Keratinocyte (primary cell): ENCODE results near the gene ZNF570. TPM values are rescaled to one million over a fixed set of nuclear protein-coding genes. Genes with fewer than 3 reads are reported as not detected.
A peak's percentile ranks its signal among the peaks of the same experiment; 100 is the strongest.

Experiments
- DNase-seq: peaks from one replicate; pipeline ENCODE4 v3.0.0-alpha.2; 2011; ENCODE audit warnings: low read depth, missing footprints, low spot score
- FAIRE-seq: peaks from 2 replicates; lab custom pipeline; 2011; peaks lifted over from hg19 to GRCh38; lab: Jason Lieb, UNC
- H2AFZ ChIP-seq: 2 replicates; pipeline ENCODE4 v1.6.0; 2012; ENCODE audit warnings: low read length, control low read depth, inconsistent platforms; ENCODE audit not compliant: control insufficient read depth
- H3K27ac ChIP-seq: 2 replicates; pipeline ENCODE4 v1.5.1; 2011; ENCODE audit warnings: low read length; ENCODE audit not compliant: control insufficient read depth, insufficient read depth
- H3K27me3 ChIP-seq: 3 replicates; pipeline ENCODE4 v1.6.0; 2011; ENCODE audit warnings: low read length; ENCODE audit not compliant: control insufficient read depth, insufficient read depth; ENCODE audit errors: extremely low read depth
- H3K36me3 ChIP-seq, 2 experiments: 2 replicates in 1 of 2; 3 replicates in 1 of 2; pipeline ENCODE4 v1.5.1; 2011; ENCODE audit warnings: low read length in 2 of 2, mild to moderate bottlenecking in 1 of 2; ENCODE audit not compliant: control insufficient read depth in 2 of 2, insufficient read depth in 2 of 2; ENCODE audit errors: extremely low read depth in 1 of 2
- H3K4me1 ChIP-seq: 3 replicates; pipeline ENCODE4 v1.5.1; 2011; ENCODE audit warnings: low read length; ENCODE audit not compliant: control insufficient read depth, insufficient read depth; ENCODE audit errors: extremely low read depth
- H3K4me2 ChIP-seq: 3 replicates; pipeline ENCODE4 v1.6.0; 2011; ENCODE audit warnings: low read depth, low read length; ENCODE audit not compliant: control insufficient read depth, insufficient read depth; ENCODE audit errors: extremely low read depth
- H3K4me3 ChIP-seq, 3 experiments: fragments of 200-600 bp in 1 of 3; sonication (generic) in 1 of 3; 2 replicates in 2 of 3; 3 replicates in 1 of 3; pipeline ENCODE4 v1.5.1; 2011 to 2016; ENCODE audit warnings: low read length in 3 of 3, mild to moderate bottlenecking in 3 of 3, control low read depth in 2 of 3, inconsistent platforms in 1 of 3, low read depth in 1 of 3, mixed read lengths in 1 of 3, mixed run types in 1 of 3, moderate library complexity in 1 of 3; ENCODE audit not compliant: control insufficient read depth in 2 of 3, insufficient read depth in 2 of 3; ENCODE audit errors: extremely low read depth in 1 of 3
- H3K79me2 ChIP-seq: 2 replicates; pipeline ENCODE4 v1.6.0; 2012; ENCODE audit warnings: low read length; ENCODE audit not compliant: control insufficient read depth, insufficient read depth
- H3K9ac ChIP-seq: 3 replicates; pipeline ENCODE4 v1.6.0; 2011; ENCODE audit warnings: low read length; ENCODE audit not compliant: control insufficient read depth, insufficient read depth; ENCODE audit errors: extremely low read depth
- H3K9me1 ChIP-seq: 3 replicates; pipeline ENCODE4 v1.6.0; 2011; ENCODE audit warnings: low read length; ENCODE audit not compliant: control insufficient read depth, insufficient read depth; ENCODE audit errors: extremely low read depth
- H3K9me3 ChIP-seq: 2 replicates; pipeline ENCODE4 v1.5.1; 2012; ENCODE audit warnings: low read depth, low read length; ENCODE audit not compliant: control insufficient read depth
- H4K20me1 ChIP-seq: 3 replicates; pipeline ENCODE4 v1.6.0; 2011; ENCODE audit warnings: low read length; ENCODE audit not compliant: control insufficient read depth, insufficient read depth; ENCODE audit errors: extremely low read depth
- CTCF ChIP-seq, 3 experiments: IDR thresholded peaks in 1 of 3; conservative IDR thresholded peaks in 1 of 3; optimal IDR thresholded peaks in 1 of 3; 2 replicates in 2 of 3; 3 replicates in 1 of 3; pipeline versions ENCODE3 to v1.5.1; 2011; ENCODE audit warnings: low read length in 3 of 3, mild to moderate bottlenecking in 3 of 3, moderate library complexity in 2 of 3, control low read depth in 1 of 3, inconsistent platforms in 1 of 3; ENCODE audit not compliant: insufficient read depth in 2 of 3; ENCODE audit errors: extremely low read depth in 1 of 3
- EZH2 ChIP-seq: IDR thresholded peaks from one replicate; pipeline ENCODE4 v1.6.1; 2012; ENCODE audit warnings: inconsistent platforms, mild to moderate bottlenecking, low read length, moderate library complexity
- dilution Hi-C: fragments of 300-500 bp; cut with MboI; formaldehyde crosslinking; loops from one replicate; pipeline ENCODE4 v1.7.0; 2020; ENCODE audit warnings: low sequenced_read_pairs; ENCODE audit not compliant: extremely low pct_ligation_motif_present
- polyA plus RNA-seq, 5 experiments: library from polyadenylated mRNA; depleted of rRNA in 3 of 5; stranded (reverse) in 3 of 5; stranded (forward) in 1 of 5; unstranded in 1 of 5; fragments of >200 nt; gene quantifications; 1 replicate in 1 of 5; 2 replicates in 3 of 5; 3 replicates in 1 of 5; pipeline versions ENCODE4 v1.2.1 to v1.2.3, GENCODE V29; 2011 to 2012; ENCODE audit warnings: missing spikeins in 2 of 5, low read depth in 1 of 5, low replicate concordance in 1 of 5

Gene ZNF570
- polyA plus RNA-seq, 1 donor (not counting 4 experiments of a cell fraction or from before 2014, with no cell fraction given) = 2.9 TPM

DNA sequence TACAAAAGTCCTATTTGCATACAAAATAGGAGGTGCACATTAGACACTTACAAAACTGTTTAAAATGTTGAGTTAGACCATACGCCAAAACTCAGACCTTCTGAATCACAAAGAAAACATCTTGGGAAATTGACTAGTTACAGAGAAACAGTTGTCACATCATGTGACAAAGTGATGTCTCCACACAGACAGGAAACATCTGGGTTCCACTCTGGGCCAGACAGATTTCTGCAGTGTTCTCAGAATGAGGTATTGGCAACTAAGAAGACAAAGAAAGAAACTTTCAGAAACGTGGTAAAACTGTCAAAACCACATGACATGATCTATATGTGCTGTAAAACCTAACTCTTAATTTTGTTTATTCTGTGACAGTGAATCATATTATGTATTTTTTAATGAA is 44.2 kb downstream of the ZNF570 start:
- Histone ChIP-seq H3K4me3 (no peak overlapping the region), H3K27me3 (no peaks in the 10 kb centered on the region), H3K9me3 (no peaks in the 10 kb centered on the region), H3K4me1 (no peaks in the 10 kb centered on the region), H3K27ac (no peak overlapping the region), H2AFZ (no peak overlapping the region), H3K4me2 (no peak overlapping the region), H3K9me1 (no peaks in the 10 kb centered on the region), H4K20me1 (no peaks in the 10 kb centered on the region), H3K9ac (no peak overlapping the region), H3K36me3 (peaks cover 3 to 7% of the 10 kb centered on the region in 2 experiments), H3K79me2 (no peaks in the 10 kb centered on the region)
- dilution Hi-C loops = no loop called here
- DNase-seq (no peak), FAIRE-seq (no peak)
- TF ChIP-seq CTCF (optimal IDR thresholded peaks at IDR 0.05 in 1 of 3, IDR thresholded peaks at IDR 0.05 in 1 of 3, conservative IDR thresholded peaks at IDR 0.05 in 1 of 3; ENCODE audit: extremely low read depth in 1 of 3, insufficient read depth in 2 of 3, low read length in 3 of 3) (no peak), EZH2 (no peak)

GRCh38 chr19:37519890-37520289 is 50.7 kb downstream of the ZNF570 start:
- Histone ChIP-seq H3K79me2 (no peaks in the 10 kb centered on the region), H3K27ac (no peak overlapping the region), H2AFZ (no peak overlapping the region), H3K4me3 (no peak overlapping the region), H3K9me1 (no peaks in the 10 kb centered on the region), H3K9me3 (no peaks in the 10 kb centered on the region), H3K36me3 (peaks cover 7% of the 10 kb centered on the region in 2 experiments), H3K9ac (no peak overlapping the region), H3K4me1 (peaks cover 3% of the 10 kb centered on the region), H3K4me2 (no peak overlapping the region), H3K27me3 (no peaks in the 10 kb centered on the region), H4K20me1 (no peaks in the 10 kb centered on the region)
- TF ChIP-seq CTCF (optimal IDR thresholded peaks at IDR 0.05 in 1 of 3, IDR thresholded peaks at IDR 0.05 in 1 of 3, conservative IDR thresholded peaks at IDR 0.05 in 1 of 3; ENCODE audit: extremely low read depth in 1 of 3, insufficient read depth in 2 of 3, low read length in 3 of 3) = no peak
- TF ChIP-seq EZH2 = no peak
- dilution Hi-C loops = no loop called here
- DNase-seq = peak; percentile 53
- no peak for FAIRE-seq
